Upper lobe of left lung (tissue), 6 donors: ENCODE data around the gene ADGRD2. TPM values are rescaled to one million over a fixed set of nuclear protein-coding genes. Genes with fewer than 3 reads are reported as not detected.
A peak's percentile ranks its signal among the peaks of the same experiment; 100 is the strongest.

ENCODE experiments used
- ATAC-seq, 2 donors: fragments of 200-7000 bp; cut with Tn5 transposase; one replicate each; pipeline ENCODE4 v1.9.1; 2022; ENCODE audit warnings: mild to moderate bottlenecking in 2 of 2, moderate library complexity in 2 of 2; ENCODE audit not compliant: low FRiP score in 2 of 2
- DNase-seq, 2 donors: peaks; one replicate each; pipeline ENCODE4 v3.0.0-alpha.2; 2019 to 2020
- H3K27ac ChIP-seq, 4 donors: fragments of 200-600 bp; sonication (generic); one replicate each; pipeline ENCODE4 v1.5.1; 2016 to 2019
- H3K27me3 ChIP-seq, 4 donors: fragments of 200-600 bp; sonication (generic); one replicate each; pipeline ENCODE4 v1.5.1; 2017 to 2019
- H3K36me3 ChIP-seq, 4 donors: fragments of 200-600 bp; sonication (generic); one replicate each; pipeline ENCODE4 v1.5.1; 2016 to 2019
- H3K4me1 ChIP-seq, 4 donors: fragments of 200-600 bp; sonication (generic); one replicate each; pipeline ENCODE4 v1.5.1; 2018 to 2019
- H3K4me3 ChIP-seq, 4 donors: fragments of 200-600 bp; sonication (generic); one replicate each; pipeline ENCODE4 v1.5.1; 2017 to 2019; ENCODE audit warnings: mild to moderate bottlenecking in 2 of 4, moderate library complexity in 1 of 4
- H3K9me3 ChIP-seq, 4 donors: fragments of 200-600 bp; sonication (generic); one replicate each; pipeline ENCODE4 v1.5.1; 2018 to 2019
- EP300 ChIP-seq, 4 donors: sonication (generic); formaldehyde crosslinking; IDR thresholded peaks; one replicate each; pipeline ENCODE4 v1.5.1; 2017; ENCODE audit warnings: antibody characterized with exemption in 4 of 4, control low read depth in 2 of 4
- POLR2A ChIP-seq, 4 donors: fragments of 450-650 bp; IDR thresholded peaks; one replicate each; pipeline ENCODE4 v1.5.1; 2016 to 2017; ENCODE audit warnings: antibody characterized with exemption in 4 of 4, mild to moderate bottlenecking in 2 of 4
- POLR2AphosphoS5 ChIP-seq, 2 donors: sonication (generic); formaldehyde crosslinking; IDR thresholded peaks; one replicate each; pipeline ENCODE4 v1.5.1; 2017; ENCODE audit warnings: antibody characterized with exemption in 2 of 2
- WGBS, 2 donors: methylation state at CpG; one replicate each; pipeline ENCODE4 v1.1.5; 2017 to 2018; 5-methylcytosine and 5-hydroxymethylcytosine counted together
- total RNA-seq, 6 donors: library from RNA; depleted of rRNA in 4 of 6; stranded (reverse); fragments of >200 nt in 4 of 6; gene quantifications; one replicate each; pipeline versions ENCODE4 v1.1.0 to v1.2.1, GENCODE V29; 2016 to 2021
- TF ChIP-seq, protein P1 (sequence below), 6 experiments: fragments of 450-650 bp in 4 of 6; fragments of 200-600 bp in 2 of 6; sonication (generic) in 2 of 6; IDR thresholded peaks; one replicate each; pipeline ENCODE4 v1.5.1; 2016 to 2019; ENCODE audit warnings: antibody characterized with exemption in 6 of 6
- donor health status: DM: no; HTN: no; CAD: no; lungs with moderate emphysema.
- donor health status: DM: no; HTN: yes; CAD: no; lungs with severe emphysema.

Gene ADGRD2
- total RNA-seq, 6 donors from 2014 or later = not detected

DNA sequence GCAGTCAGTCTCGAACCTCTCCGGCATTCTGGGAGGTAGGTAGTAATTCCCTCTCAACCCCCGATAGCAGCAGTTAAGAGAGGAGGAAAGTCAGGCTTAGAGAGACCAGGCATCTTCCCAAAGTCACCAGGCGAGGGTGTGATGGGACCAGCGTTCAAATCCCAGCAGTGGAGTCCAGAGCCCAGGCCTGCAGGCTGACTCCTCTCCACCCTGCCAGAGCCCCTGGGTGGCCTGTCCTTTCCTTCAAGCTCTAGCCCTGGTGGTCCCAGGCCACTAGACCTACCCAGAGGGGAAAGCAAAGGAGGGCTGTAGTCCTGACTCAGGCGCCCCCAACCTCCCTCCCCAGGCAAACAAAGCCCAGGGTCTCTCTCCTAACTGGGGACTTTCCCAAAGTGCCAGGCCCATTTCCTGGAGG lies 61.2 kb downstream of the ADGRD2 start:
- Histone ChIP-seq H3K4me1 (peaks cover 8 to 20% (median 18%) of the 10 kb centered on the region in 4 donors), H3K4me3 (no peak overlapping the region), H3K27ac (no peak overlapping the region), H3K36me3 (no peaks in the 10 kb centered on the region), H3K9me3 (no peaks in the 10 kb centered on the region), H3K27me3 (no peaks in the 10 kb centered on the region)
- ATAC-seq (no peak), DNase-seq (no peak)
- TF ChIP-seq POLR2A (IDR thresholded peaks at IDR 0.05) = no peak
- 74 to 92% methylated on average over 3 to 6 of the region's 6 CpGs for WGBS, 2 donors

DNA sequence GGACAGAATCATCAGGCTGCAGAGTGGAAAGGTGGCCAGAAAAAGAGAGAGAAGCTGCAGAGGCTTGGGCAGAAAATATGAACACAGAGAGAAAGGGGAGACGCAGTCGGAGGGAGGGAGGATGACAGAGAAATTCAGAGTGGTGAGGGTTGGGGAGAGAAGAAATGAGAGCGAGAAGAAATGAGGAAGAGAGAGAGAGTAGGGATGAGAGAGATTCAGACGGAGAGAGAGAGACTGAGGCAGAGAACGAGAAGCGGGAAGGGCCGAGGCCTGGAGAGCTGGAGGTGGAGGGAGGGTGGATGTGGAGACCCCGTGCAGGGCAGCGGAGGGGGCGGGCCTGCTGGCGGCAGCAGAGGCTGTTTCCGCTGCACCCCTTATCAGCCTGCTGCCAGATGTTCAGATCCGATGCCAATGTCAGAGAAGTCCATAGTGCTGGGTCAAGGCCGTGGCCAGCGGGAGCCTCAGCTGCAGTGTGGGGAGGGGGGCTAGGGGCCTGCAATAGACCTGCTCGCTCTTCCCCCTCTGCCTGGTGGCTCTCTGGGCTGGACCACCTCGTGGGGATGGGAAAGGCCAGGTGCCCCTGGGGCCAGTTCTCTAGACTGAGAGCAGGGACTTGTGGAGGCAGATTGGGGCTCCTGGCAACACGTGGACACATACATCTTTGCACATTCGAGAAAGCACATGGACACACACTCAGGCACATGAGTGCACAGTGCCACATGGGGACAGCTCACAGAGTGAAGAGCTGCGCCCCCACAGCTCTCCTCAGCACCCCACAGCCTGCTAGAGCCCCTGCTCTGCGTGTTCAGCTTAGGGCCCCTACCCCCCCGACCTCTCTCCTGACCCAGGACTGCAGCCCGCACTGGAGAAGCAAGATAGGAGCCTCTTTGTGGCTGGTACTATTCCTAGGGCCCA lies 61.9 kb downstream of the ADGRD2 start:
- DNase-seq = peak in 1 of 2 donors; percentile 72

DNA sequence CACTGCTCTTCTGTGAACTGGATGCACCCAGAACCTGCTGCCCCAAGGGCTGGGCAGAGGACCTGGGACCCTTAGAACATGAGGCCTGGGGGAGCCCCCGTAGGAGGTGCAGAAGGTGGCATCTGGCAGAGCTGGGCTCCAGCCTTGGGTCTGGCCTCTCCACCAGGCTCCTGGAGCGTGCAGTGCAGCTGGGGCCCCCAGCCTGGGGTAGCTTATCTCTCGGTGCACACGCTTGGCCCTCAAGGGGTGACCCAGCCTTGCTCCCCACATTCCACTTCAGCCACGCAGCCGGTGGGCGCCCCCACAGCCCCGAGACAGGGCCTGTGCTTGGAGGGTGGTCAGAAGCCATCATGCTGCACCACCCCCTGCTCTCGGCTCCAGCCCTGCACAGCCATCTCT lies 62.6 kb downstream of the ADGRD2 start:
- Histone ChIP-seq H3K27me3 (no peaks in the 10 kb centered on the region), H3K9me3 (no peaks in the 10 kb centered on the region), H3K36me3 (no peaks in the 10 kb centered on the region), H3K4me1 (peaks cover 8 to 20% (median 18%) of the 10 kb centered on the region in 4 donors), H3K27ac (no peak overlapping the region), H3K4me3 (no peak overlapping the region)
- peak; percentile 16 to 31 for ATAC-seq
- 69 to 72% methylated on average over 8 to 9 of the region's 9 CpGs for WGBS, 2 donors
- DNase-seq = no peak
- TF ChIP-seq POLR2AphosphoS5 (IDR thresholded peaks at IDR 0.05) (no peak), POLR2A (IDR thresholded peaks at IDR 0.05) (no peak), EP300 (IDR thresholded peaks at IDR 0.05) (no peak)
- TF ChIP-seq, protein P1, sequence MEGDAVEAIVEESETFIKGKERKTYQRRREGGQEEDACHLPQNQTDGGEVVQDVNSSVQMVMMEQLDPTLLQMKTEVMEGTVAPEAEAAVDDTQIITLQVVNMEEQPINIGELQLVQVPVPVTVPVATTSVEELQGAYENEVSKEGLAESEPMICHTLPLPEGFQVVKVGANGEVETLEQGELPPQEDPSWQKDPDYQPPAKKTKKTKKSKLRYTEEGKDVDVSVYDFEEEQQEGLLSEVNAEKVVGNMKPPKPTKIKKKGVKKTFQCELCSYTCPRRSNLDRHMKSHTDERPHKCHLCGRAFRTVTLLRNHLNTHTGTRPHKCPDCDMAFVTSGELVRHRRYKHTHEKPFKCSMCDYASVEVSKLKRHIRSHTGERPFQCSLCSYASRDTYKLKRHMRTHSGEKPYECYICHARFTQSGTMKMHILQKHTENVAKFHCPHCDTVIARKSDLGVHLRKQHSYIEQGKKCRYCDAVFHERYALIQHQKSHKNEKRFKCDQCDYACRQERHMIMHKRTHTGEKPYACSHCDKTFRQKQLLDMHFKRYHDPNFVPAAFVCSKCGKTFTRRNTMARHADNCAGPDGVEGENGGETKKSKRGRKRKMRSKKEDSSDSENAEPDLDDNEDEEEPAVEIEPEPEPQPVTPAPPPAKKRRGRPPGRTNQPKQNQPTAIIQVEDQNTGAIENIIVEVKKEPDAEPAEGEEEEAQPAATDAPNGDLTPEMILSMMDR (IDR thresholded peaks at IDR 0.05) = no peak

More for the DNA sequence above, 61.9 kb downstream of the ADGRD2 start:
- peak; percentile 23 for ATAC-seq
- Histone ChIP-seq H3K4me1 (peaks cover 8 to 20% (median 18%) of the 10 kb centered on the region in 4 donors), H3K9me3 (no peaks in the 10 kb centered on the region), H3K27me3 (no peaks in the 10 kb centered on the region), H3K36me3 (no peaks in the 10 kb centered on the region), H3K27ac (no peak overlapping the region), H3K4me3 (no peak overlapping the region)
- 29 to 37% methylated on average over 15 to 23 of the region's 23 CpGs for WGBS, 2 donors
- TF ChIP-seq, protein P1 (IDR thresholded peaks at IDR 0.05) = no peak
- TF ChIP-seq POLR2AphosphoS5 (IDR thresholded peaks at IDR 0.05) (no peak), EP300 (IDR thresholded peaks at IDR 0.05) (no peak), POLR2A (IDR thresholded peaks at IDR 0.05) (no peak)

DNA sequence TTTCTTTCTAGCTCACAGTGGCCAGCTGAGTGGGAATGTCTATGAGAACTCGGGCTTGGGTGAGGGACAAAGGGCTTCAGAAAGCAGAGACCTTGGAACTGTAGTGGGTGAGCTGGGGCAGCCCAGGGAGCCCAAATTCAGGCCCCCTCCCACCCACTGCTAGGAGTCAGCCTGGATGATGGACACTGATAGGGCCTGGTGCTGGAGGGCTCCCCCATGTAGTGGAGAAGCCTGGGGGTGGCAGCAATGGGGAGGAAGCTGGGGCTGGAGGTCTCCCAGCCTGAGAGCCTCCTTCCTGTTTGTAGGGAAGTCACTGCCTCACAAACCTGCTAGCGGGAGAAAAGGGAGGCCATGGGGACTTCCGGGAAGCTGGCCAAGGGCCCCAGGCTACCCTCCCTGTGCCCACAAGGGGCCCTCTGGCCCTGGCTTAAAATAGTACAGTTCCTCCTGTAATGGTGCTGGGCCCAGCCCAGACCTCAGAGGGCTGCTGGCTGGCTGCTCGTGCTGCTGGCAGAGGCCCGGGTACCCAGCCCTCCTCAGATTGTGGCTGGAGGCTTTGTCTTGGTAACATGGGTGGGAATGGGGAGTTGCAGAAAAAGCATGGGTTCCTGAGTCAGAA lies 63.2 kb downstream of the ADGRD2 start:
- Histone ChIP-seq H3K36me3 (no peaks in the 10 kb centered on the region), H3K27ac (no peak overlapping the region), H3K4me3 (no peak overlapping the region), H3K27me3 (no peaks in the 10 kb centered on the region), H3K4me1 (peaks cover 8 to 20% (median 18%) of the 10 kb centered on the region in 4 donors), H3K9me3 (no peaks in the 10 kb centered on the region)
- 28 to 82% methylated on average over 1 to 5 of the region's 5 CpGs for WGBS, 2 donors
- TF ChIP-seq, protein P1 (IDR thresholded peaks at IDR 0.05) = no peak
- DNase-seq = no peak
- no peak for ATAC-seq

DNA sequence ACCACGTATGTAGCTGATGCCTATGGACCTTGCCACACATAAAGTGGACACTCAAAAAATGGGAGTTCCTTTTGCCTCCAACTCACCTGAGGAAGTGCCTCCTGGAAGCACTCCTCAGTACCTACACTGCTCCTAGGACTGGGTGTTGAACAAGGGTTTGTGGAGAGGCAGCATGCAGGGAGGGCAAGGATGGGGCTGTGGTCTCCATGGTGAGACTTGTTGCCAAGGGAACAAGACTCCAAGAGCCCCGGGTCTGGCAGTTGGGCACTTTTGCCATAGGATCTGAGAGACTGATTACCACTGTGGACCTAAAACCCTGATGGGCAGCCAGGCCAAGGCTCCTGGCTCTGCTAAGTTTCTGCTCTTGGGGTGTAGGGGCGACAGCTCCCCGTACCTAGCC lies 63.9 kb downstream of the ADGRD2 start:
- Histone ChIP-seq H3K4me3 (no peak overlapping the region), H3K4me1 (peaks cover 8 to 20% (median 18%) of the 10 kb centered on the region in 4 donors), H3K27me3 (no peaks in the 10 kb centered on the region), H3K9me3 (no peaks in the 10 kb centered on the region), H3K36me3 (no peaks in the 10 kb centered on the region), H3K27ac (no peak overlapping the region)
- no peak for ATAC-seq
- TF ChIP-seq POLR2AphosphoS5 (IDR thresholded peaks at IDR 0.05) = no peak
- TF ChIP-seq POLR2A (IDR thresholded peaks at IDR 0.05) = no peak
- no peak for TF ChIP-seq EP300 (IDR thresholded peaks at IDR 0.05)
- TF ChIP-seq, protein P1 (IDR thresholded peaks at IDR 0.05) = no peak
- 79 to 89% methylated on average over 4 of the region's 4 CpGs for WGBS, 2 donors
- DNase-seq = no peak
